HCT116 (cell line): ENCODE results near the gene PPFIA1. TPM values are rescaled to one million over a fixed set of nuclear protein-coding genes. Genes with fewer than 3 reads are reported as not detected.

Experiments used
- ATAC-seq: fragments of 200-7000 bp; cut with Tn5 transposase; 2 replicates; pipeline ENCODE4 v1.9.1; 2020; ENCODE audit warnings: mild to moderate bottlenecking, moderate library complexity
- BruUV-seq: library from RNA; stranded (reverse); fragments of 400-500 nt; replicated peaks from 2 replicates; lab custom pipeline; 2021; lab: Mats Ljungman, UMichigan
- CTCF ChIA-PET: fragments of 300-600 bp; sonication (Branson Sonifier 250); formaldehyde crosslinking; loops from one replicate; lab custom pipeline; 2021; ENCODE audit warnings: antibody characterized with exemption; lab: Charles Lee
- POLR2A ChIA-PET: fragments of 300-600, 350-600 bp; sonication (Branson Sonifier 250); formaldehyde crosslinking; loops from one replicate; lab custom pipeline; 2021; ENCODE audit warnings: antibody characterized with exemption; lab: Charles Lee
- RAD21 ChIA-PET, 2 experiments: fragments of 300-600 bp; sonication (Branson Sonifier 250); formaldehyde crosslinking; loops; one replicate each; lab custom pipeline; 2023; ENCODE audit warnings: low total read pairs in 2 of 2; ENCODE audit not compliant: uncharacterized antibody in 2 of 2, unreplicated experiment in 2 of 2, low non-redundant PET in 1 of 2; lab: Charles Lee
- DNase-seq: peaks from one replicate; pipeline ENCODE4 v3.0.0-alpha.2; 2010; ENCODE audit warnings: low read depth, low spot score
- H2AFZ ChIP-seq: fragments of 200-600 bp; shearing (Covaris generic), sonication (generic); 2 replicates; pipeline ENCODE4 v1.6.1; 2017; ENCODE audit warnings: low read depth, mixed run types, mixed read lengths, antibody characterized with exemption, low read length; ENCODE audit not compliant: poor library complexity, severe bottlenecking
- H3K27ac ChIP-seq: 2 replicates; pipeline ENCODE4 v1.5.1; 2012; ENCODE audit warnings: low read depth, low read length
- H3K27me3 ChIP-seq: fragments of 200-600 bp; sonication (generic); 2 replicates; pipeline ENCODE4 v1.6.1; 2016; ENCODE audit warnings: mixed run types, low read length, mixed read lengths; ENCODE audit not compliant: insufficient read depth
- H3K36me3 ChIP-seq, 2 experiments: fragments of 200-500 bp in 1 of 2; fragments of 200-600 bp in 1 of 2; sonication (Bioruptor generic) in 1 of 2; sonication (generic) in 1 of 2; 2 replicates each; pipeline versions ENCODE4 v1.5.1 to v1.6.1; 2014 to 2016; ENCODE audit warnings: low read length in 2 of 2, inconsistent platforms in 1 of 2, mixed read lengths in 1 of 2, mixed run types in 1 of 2; ENCODE audit not compliant: insufficient read depth in 2 of 2, control insufficient read depth in 1 of 2
- H3K4me1 ChIP-seq, 2 experiments: fragments of 200-600 bp in 1 of 2; sonication (generic) in 1 of 2; 2 replicates each; pipeline versions ENCODE4 v1.5.1 to v1.6.1; 2012 to 2017; ENCODE audit warnings: low read length in 2 of 2, inconsistent platforms in 1 of 2, mild to moderate bottlenecking in 1 of 2, mixed read lengths in 1 of 2, mixed run types in 1 of 2, moderate library complexity in 1 of 2; ENCODE audit not compliant: insufficient read depth in 2 of 2, control insufficient read depth in 1 of 2
- H3K4me2 ChIP-seq: fragments of 200-600 bp; sonication (generic); 2 replicates; pipeline ENCODE4 v1.6.1; 2017; ENCODE audit warnings: mixed run types, low read length, mixed read lengths
- H3K4me3 ChIP-seq, 2 experiments: fragments of 200-600 bp in 1 of 2; sonication (generic) in 1 of 2; replicated peaks in 1 of 2; 2 replicates each; pipeline ENCODE4 v1.5.1; 2011 to 2016; ENCODE audit warnings: low read length in 2 of 2, control low read depth in 1 of 2, low read depth in 1 of 2, mild to moderate bottlenecking in 1 of 2, mixed read lengths in 1 of 2, mixed run types in 1 of 2
- H3K79me2 ChIP-seq: fragments of 200-600 bp; sonication (generic); 2 replicates; pipeline ENCODE4 v1.6.1; 2017; ENCODE audit warnings: mild to moderate bottlenecking, mixed run types, low read length, moderate library complexity, mixed read lengths; ENCODE audit not compliant: insufficient read depth
- H3K9ac ChIP-seq: fragments of 200-600 bp; sonication (generic); 2 replicates; pipeline ENCODE4 v1.6.1; 2016; ENCODE audit warnings: low read length, mixed read lengths
- H3K9me2 ChIP-seq: fragments of 200-600 bp; sonication (generic), shearing (Covaris generic); 2 replicates; pipeline ENCODE4 v1.6.1; 2017; ENCODE audit warnings: mixed run types, mild to moderate bottlenecking, moderate library complexity; ENCODE audit not compliant: insufficient read depth
- H3K9me3 ChIP-seq, 2 experiments: fragments of 200-500 bp in 1 of 2; fragments of 200-600 bp in 1 of 2; sonication (Bioruptor generic) in 1 of 2; sonication (generic) in 1 of 2; 2 replicates each; pipeline ENCODE4 v1.6.1; 2014 to 2017; ENCODE audit warnings: low read length in 2 of 2, mixed read lengths in 2 of 2, inconsistent platforms in 1 of 2, low read depth in 1 of 2, mild to moderate bottlenecking in 1 of 2, mixed run types in 1 of 2, moderate library complexity in 1 of 2; ENCODE audit not compliant: control insufficient read depth in 1 of 2, insufficient read depth in 1 of 2
- H4K20me1 ChIP-seq: fragments of 200-600 bp; sonication (generic), shearing (Covaris generic); 2 replicates; pipeline ENCODE4 v1.6.1; 2017; ENCODE audit warnings: mixed run types, mild to moderate bottlenecking, moderate library complexity; ENCODE audit not compliant: insufficient read depth
- ELF1 ChIP-seq: IDR thresholded peaks from 2 replicates; pipeline ENCODE4 v1.6.1; 2012; ENCODE audit warnings: low read depth, borderline replicate concordance
- EZH2 ChIP-seq: fragments of 200-600 bp; sonication (generic); IDR thresholded peaks from 2 replicates; pipeline ENCODE4 v1.6.1; 2017; ENCODE audit warnings: antibody characterized with exemption, mixed run types
- EZH2phosphoT487 ChIP-seq: fragments of 200-600 bp; IDR thresholded peaks from 2 replicates; pipeline ENCODE4 v1.6.1; 2018; ENCODE audit warnings: antibody characterized with exemption, borderline replicate concordance
- SP1 ChIP-seq: IDR thresholded peaks from 2 replicates; pipeline ENCODE4 v1.6.1; 2012; ENCODE audit warnings: low read depth
- ZFX ChIP-seq: fragments of 450-650 bp; IDR thresholded peaks from 2 replicates; pipeline ENCODE4 v1.6.1; 2017
- intact Hi-C: fragments of 100-400 bp; cut with micrococcal nuclease; formaldehyde crosslinking; loops from 2 replicates; pipeline ENCODE4 v1.10.0; 2022
- total RNA-seq: library from RNA; stranded (reverse); gene quantifications from one replicate; pipeline ENCODE4 v1.2.1, GENCODE V29; 2021; ENCODE audit not compliant: unreplicated experiment
- TF ChIP-seq, protein P1 (sequence below): IDR thresholded peaks from 2 replicates; pipeline ENCODE4 v1.6.1; 2012; ENCODE audit warnings: low read depth
- TF ChIP-seq, protein P2 (sequence below): IDR thresholded peaks from 2 replicates; pipeline ENCODE4 v1.6.1; 2012

PPFIA1 gene
- total RNA-seq, 1 experiment from 2014 or later, result 48.6 TPM

DNA sequence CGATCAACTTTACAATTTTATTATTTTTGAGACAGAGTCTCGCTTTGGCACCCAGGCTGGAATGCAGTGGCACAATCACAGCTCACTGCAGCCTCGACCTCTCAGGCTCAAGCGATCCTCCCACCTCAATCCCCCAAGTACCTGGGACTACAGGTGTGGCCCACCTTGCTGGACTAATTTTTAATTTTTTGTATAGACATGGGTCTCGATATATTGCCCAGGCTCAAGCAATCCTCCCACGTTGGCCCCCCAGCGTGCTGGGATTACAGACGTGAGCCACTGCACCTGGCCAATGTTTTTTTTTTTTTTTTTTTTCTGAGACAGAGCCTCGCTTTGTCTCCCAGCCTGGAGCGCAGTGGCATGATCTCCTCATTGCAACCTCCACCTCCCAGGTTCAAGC is 2.0 kb upstream of the PPFIA1 start (continued):
- TF ChIP-seq, protein P1, sequence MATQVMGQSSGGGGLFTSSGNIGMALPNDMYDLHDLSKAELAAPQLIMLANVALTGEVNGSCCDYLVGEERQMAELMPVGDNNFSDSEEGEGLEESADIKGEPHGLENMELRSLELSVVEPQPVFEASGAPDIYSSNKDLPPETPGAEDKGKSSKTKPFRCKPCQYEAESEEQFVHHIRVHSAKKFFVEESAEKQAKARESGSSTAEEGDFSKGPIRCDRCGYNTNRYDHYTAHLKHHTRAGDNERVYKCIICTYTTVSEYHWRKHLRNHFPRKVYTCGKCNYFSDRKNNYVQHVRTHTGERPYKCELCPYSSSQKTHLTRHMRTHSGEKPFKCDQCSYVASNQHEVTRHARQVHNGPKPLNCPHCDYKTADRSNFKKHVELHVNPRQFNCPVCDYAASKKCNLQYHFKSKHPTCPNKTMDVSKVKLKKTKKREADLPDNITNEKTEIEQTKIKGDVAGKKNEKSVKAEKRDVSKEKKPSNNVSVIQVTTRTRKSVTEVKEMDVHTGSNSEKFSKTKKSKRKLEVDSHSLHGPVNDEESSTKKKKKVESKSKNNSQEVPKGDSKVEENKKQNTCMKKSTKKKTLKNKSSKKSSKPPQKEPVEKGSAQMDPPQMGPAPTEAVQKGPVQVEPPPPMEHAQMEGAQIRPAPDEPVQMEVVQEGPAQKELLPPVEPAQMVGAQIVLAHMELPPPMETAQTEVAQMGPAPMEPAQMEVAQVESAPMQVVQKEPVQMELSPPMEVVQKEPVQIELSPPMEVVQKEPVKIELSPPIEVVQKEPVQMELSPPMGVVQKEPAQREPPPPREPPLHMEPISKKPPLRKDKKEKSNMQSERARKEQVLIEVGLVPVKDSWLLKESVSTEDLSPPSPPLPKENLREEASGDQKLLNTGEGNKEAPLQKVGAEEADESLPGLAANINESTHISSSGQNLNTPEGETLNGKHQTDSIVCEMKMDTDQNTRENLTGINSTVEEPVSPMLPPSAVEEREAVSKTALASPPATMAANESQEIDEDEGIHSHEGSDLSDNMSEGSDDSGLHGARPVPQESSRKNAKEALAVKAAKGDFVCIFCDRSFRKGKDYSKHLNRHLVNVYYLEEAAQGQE, result no peak
- TF ChIP-seq, protein P2, sequence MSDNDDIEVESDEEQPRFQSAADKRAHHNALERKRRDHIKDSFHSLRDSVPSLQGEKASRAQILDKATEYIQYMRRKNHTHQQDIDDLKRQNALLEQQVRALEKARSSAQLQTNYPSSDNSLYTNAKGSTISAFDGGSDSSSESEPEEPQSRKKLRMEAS, result no peak
- no peak for TF ChIP-seq ELF1
- no peak for TF ChIP-seq EZH2
- TF ChIP-seq ZFX, result no peak
- no peak for TF ChIP-seq SP1

DNA sequence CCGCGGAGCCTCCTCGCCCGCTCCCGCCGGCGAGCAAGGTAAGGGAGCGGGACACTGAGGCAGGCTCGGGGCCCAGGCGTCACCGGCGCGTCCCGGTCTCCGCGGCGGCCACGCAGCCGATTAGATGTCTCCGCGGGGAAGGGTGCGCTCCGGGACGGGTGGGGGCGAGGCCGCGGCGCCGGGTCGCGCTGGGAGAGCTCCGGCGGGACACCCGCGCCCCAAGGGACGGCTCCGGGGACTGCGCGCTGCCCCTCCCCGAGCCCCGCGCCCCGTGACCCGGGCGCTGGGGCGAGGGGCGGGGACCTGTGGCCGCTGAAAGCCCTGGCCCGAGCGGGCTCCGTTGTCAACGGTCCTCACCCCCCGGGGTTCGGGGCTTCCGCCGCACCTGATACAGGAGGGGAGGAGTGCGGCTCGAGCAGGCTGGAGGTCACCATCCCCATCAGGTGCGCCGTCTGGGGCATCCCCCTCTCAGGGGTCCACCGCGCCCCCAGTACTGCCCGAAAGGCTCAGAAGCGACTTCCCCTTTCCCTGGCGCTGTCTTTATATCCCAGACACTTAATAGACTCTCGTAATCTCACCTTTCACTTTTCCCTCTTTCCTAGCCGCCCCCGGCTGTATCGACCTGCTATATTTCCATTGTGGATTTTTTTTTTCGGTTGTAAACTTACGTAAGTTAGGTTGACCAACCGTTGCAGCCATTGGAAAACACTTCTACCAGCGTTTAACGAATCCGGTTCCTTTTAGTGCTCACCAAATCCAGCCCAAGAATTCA is 573 bp downstream of the PPFIA1 start:
- H3K9me3 ChIP-seq, result no peaks in the 10 kb centered on the region
- no peak overlapping the region for H2AFZ ChIP-seq
- DNase-seq (no peak), ATAC-seq (peak; percentile 59)
- H3K4me1 ChIP-seq, result peaks cover 4 to 21% of the 10 kb centered on the region in 2 experiments; a peak in 3 of 4 replicates
- ChIA-PET POLR2A (no interaction called here), CTCF (no interaction called here), RAD21 (no interaction called here)
- H3K27me3 ChIP-seq, result no peaks in the 10 kb centered on the region
- no TSS peak for BruUV-seq
- TF ChIP-seq EZH2phosphoT487, result no peak
- TF ChIP-seq ZFX, result peak; percentile 71
- peak overlapping the region; percentile 76 for H3K9ac ChIP-seq
- intact Hi-C loops, result loop anchor here (5.0 kb wide), 1 partner anchor 69 kb away; the partner anchor contains the start of gene FADD
- no peaks in the 10 kb centered on the region for H3K9me2 ChIP-seq
- H3K27ac ChIP-seq, result peak overlapping the region; percentile 89
- peaks cover 52% of the 10 kb centered on the region for H3K79me2 ChIP-seq
- peak overlapping the region; percentile 88 for H3K4me2 ChIP-seq
- H3K4me3 ChIP-seq, result peak overlapping the region; percentile 83 to 94
- no peaks in the 10 kb centered on the region for H4K20me1 ChIP-seq
- H3K36me3 ChIP-seq, result peaks cover 22 to 27% of the 10 kb centered on the region in 2 experiments
